A549 (cell line): ENCODE data around the gene TPI1. TPM values are rescaled to one million over a fixed set of nuclear protein-coding genes. Genes with fewer than 3 reads are reported as not detected.

ENCODE experiments used
- ATAC-seq, 2 experiments: fragments of 200-7000 bp in 1 of 2; fragments of >200 bp in 1 of 2; cut with Nextera tagmentation in 1 of 2; cut with Tn5 transposase in 1 of 2; 3 replicates each; pipeline versions ENCODE4 v1.8.0 to v1.9.1; 2018 to 2020; ENCODE audit warnings: mild to moderate bottlenecking in 1 of 2, moderate library complexity in 1 of 2
- CTCF ChIA-PET: fragments of 300-600 bp; sonication (Branson Sonifier 250); formaldehyde crosslinking; extraction: SDS; loops from one replicate; lab custom pipeline; 2021; ENCODE audit warnings: antibody characterized with exemption, inconsistent platforms; lab: Yijun Ruan, JAX
- POLR2A ChIA-PET: fragments of 350-600 bp; formaldehyde crosslinking; extraction: SDS; loops from one replicate; lab custom pipeline; 2021; ENCODE audit warnings: antibody characterized with exemption, inconsistent platforms; lab: Yijun Ruan, JAX
- DNase-seq, 2 experiments: peaks; one replicate each; pipeline versions ENCODE4 v3.0.0 to v3.0.0-alpha.2; 2011 to 2016; ENCODE audit warnings: low read depth in 1 of 2, low spot score in 1 of 2
- FAIRE-seq: peaks from 2 replicates; lab custom pipeline; 2011; peaks lifted over from hg19 to GRCh38; lab: Jason Lieb, UNC
- H3K27ac ChIP-seq, 2 experiments: fragments of >200 bp; sonication (Bioruptor Twin); formaldehyde crosslinking; 3 replicates each; pipeline ENCODE4 v1.5.1; 2016 to 2017
- H3K4me1 ChIP-seq: fragments of >200 bp; sonication (Bioruptor Twin); formaldehyde crosslinking; 3 replicates; pipeline ENCODE4 v1.6.1; 2016
- H3K4me2 ChIP-seq: fragments of >200 bp; sonication (Bioruptor Twin); formaldehyde crosslinking; 3 replicates; pipeline ENCODE4 v1.6.1; 2016
- H3K4me3 ChIP-seq: fragments of >200 bp; sonication (Bioruptor Twin); formaldehyde crosslinking; 3 replicates; pipeline ENCODE4 v1.5.1; 2016
- H3K9me3 ChIP-seq: fragments of >200 bp; sonication (Bioruptor Twin); formaldehyde crosslinking; 3 replicates; pipeline ENCODE4 v1.6.1; 2016
- BCL3 ChIP-seq: fragments of >200 bp; sonication (Bioruptor Twin); formaldehyde crosslinking; IDR thresholded peaks from 3 replicates; pipeline ENCODE4 v1.6.1; 2016
- CEBPB ChIP-seq, 2 experiments: fragments of >200 bp in 1 of 2; sonication (Bioruptor Twin) in 1 of 2; formaldehyde crosslinking in 1 of 2; IDR thresholded peaks; 2 replicates each; pipeline ENCODE4 v1.6.1; 2012 to 2016
- EHMT2 ChIP-seq: fragments of 200-600 bp; sonication (generic); IDR thresholded peaks from 2 replicates; pipeline ENCODE4 v1.6.1; 2016; ENCODE audit warnings: antibody characterized with exemption, low read depth, mild to moderate bottlenecking, moderate library complexity
- ESRRA ChIP-seq: fragments of 150-350 bp; IDR thresholded peaks from 2 replicates; pipeline ENCODE4 v1.6.1; 2014; ENCODE audit warnings: mild to moderate bottlenecking, low read length, borderline replicate concordance
- FOSL2 ChIP-seq, 2 experiments: fragments of 450-650 bp in 1 of 2; fragments of >200 bp in 1 of 2; sonication (Bioruptor Twin) in 1 of 2; formaldehyde crosslinking; IDR thresholded peaks; 2 replicates each; pipeline versions ENCODE4 v1.5.0 to v1.6.1; 2016 to 2020; ENCODE audit warnings: mild to moderate bottlenecking in 1 of 2, moderate library complexity in 1 of 2
- GATA3 ChIP-seq: IDR thresholded peaks from 2 replicates; pipeline ENCODE4 v1.6.1; 2012; ENCODE audit warnings: borderline replicate concordance
- HDAC2 ChIP-seq: fragments of 200-600 bp; sonication (generic); IDR thresholded peaks from 2 replicates; pipeline ENCODE4 v1.6.1; 2016
- HMGXB4 ChIP-seq: fragments of 250-450 bp; sonication (Bioruptor Pico); IDR thresholded peaks from 2 replicates; pipeline ENCODE4 v1.5.0; 2021; ENCODE audit warnings: mild to moderate bottlenecking, moderate library complexity, borderline replicate concordance
- HOXB5 ChIP-seq: fragments of 250-450 bp; sonication (Bioruptor Pico); IDR thresholded peaks from 2 replicates; pipeline ENCODE4 v1.5.0; 2020; ENCODE audit warnings: mild to moderate bottlenecking, moderate library complexity
- JUN ChIP-seq, 2 experiments: fragments of >200 bp; sonication (Bioruptor Twin); formaldehyde crosslinking; IDR thresholded peaks; 2 replicates in 1 of 2; 3 replicates in 1 of 2; pipeline ENCODE4 v1.6.1; 2016 to 2017
- PHF8 ChIP-seq: fragments of 200-600 bp; sonication (generic); IDR thresholded peaks from 2 replicates; pipeline ENCODE4 v1.6.1; 2016; ENCODE audit warnings: low read depth, mild to moderate bottlenecking, antibody characterized with exemption, moderate library complexity, borderline replicate concordance
- POLR2A ChIP-seq: IDR thresholded peaks from 2 replicates; pipeline ENCODE4 v1.6.1; 2012; ENCODE audit warnings: mild to moderate bottlenecking, low read length
- ZC3H11A ChIP-seq: fragments of 450-650 bp; IDR thresholded peaks from 2 replicates; pipeline ENCODE4 v1.6.1; 2014; ENCODE audit warnings: antibody characterized with exemption, mild to moderate bottlenecking
- WGBS: methylation state at CpG from one replicate; pipeline ENCODE4 v1.1.6; 2017; ENCODE audit errors: missing lambda C conversion rate; 5-methylcytosine and 5-hydroxymethylcytosine counted together
- polyA plus RNA-seq, 4 experiments: library from polyadenylated mRNA; depleted of rRNA in 3 of 4; stranded (reverse); fragments of >200 nt; fragmentation: RNase III in 1 of 4; extraction: RNeasy Plus Mini Kit Qiagen cat#74134 plus additional on column Dnase treatment in 1 of 4; gene quantifications; 2 replicates in 3 of 4; 3 replicates in 1 of 4; pipeline ENCODE4 v1.2.3, GENCODE V29; 2011 to 2017
- TF ChIP-seq, protein P1 (sequence below): fragments of 450-650 bp; IDR thresholded peaks from 2 replicates; pipeline ENCODE4 v1.6.1; 2014; ENCODE audit warnings: antibody characterized with exemption
- TF ChIP-seq, protein P2 (sequence below): IDR thresholded peaks from 2 replicates; pipeline ENCODE4 v1.6.1; 2012; ENCODE audit warnings: low read depth, borderline replicate concordance
- TF ChIP-seq, protein P3 (sequence below): IDR thresholded peaks from 2 replicates; pipeline ENCODE4 v1.6.1; 2012

TPI1 gene
- polyA plus RNA-seq, 2 of the 4 experiments (the other 2 are of a cell fraction): 1,293 to 1,913 TPM

- no peak for TF ChIP-seq HMGXB4 (CRISPR knock-in tag)
- Histone ChIP-seq H3K4me1 (peaks cover 11% of the 10 kb centered on the region; the same call in 2 of the 3 replicates), H3K9me3 (no peaks in the 10 kb centered on the region), H3K4me2 (peak overlapping the region; percentile 95), H3K27ac (peak overlapping the region in 1 of 2 experiments; percentile 91; a peak in 3 of 6 replicates), H3K4me3 (no peak overlapping the region)
- CTCF ChIA-PET: interaction anchor here (1.1 to 22.2 kb wide), 5 partner anchors 9 to 34 kb away, joined by 3 to 232 read pairs (median 65); partner anchors contain the start of genes SPSB2 and TPI1
- no peak for DNase-seq
- POLR2A ChIA-PET: interaction anchor here (2.5 kb wide), 1 partner anchor 13 kb away, joined by 10 read pairs; no protein-coding TSS in a partner anchor
- FAIRE-seq: no peak
- ATAC-seq: no peak
- WGBS: 93% methylated on average over 1 of the region's 1 CpG
Measured at GRCh38 chr12:6903722-6904121, 36.4 kb downstream of the TPI1 start.

DNA sequence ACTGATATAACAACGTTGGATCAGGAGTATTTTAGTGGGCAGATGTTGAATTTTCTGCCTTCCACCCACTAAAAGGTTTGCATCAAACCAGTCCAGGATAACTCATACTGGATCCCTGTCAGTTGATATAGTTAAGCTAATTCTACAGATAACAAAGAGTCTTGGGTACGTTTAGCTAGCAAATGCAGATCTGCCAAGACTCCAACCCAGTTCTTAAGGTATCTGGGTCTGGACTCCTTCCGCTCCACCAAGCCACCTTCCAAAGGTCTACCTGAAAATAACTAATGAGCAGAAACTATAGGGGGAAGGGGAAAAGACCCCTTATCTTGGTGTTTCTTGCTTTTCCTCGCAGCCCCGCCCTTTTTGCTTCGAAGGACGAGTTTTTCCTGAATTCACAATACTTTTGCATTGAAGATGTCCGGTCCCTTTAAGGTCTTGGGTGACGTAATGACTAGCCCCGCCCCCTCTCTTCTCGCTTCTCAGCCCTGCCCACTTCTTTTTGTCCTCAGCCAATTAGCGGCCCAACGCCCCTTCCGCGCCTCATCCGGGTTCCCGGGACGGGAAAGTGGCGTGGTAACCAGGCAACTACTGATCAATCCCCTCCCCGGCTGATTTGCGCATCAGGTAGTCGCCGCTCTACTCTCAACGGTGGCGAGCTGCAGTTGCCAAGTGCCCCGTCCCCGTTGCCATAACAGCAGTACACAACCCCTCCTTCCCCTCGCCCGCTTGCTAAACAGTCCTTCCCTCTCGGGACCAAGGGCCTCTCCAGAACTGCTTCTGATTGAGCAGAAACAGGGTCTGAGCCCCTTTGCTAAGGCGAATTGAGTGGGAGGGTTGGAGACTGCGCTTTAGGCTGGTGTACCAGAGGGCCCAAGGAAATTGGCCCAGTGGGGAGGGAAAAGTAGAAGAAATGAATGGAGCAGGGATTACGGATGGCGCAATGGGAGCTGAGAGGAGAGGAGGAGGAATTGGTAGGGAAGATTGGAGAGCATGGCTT lies 37.2 kb downstream of the TPI1 start, which contains the start of gene LRRC23:
Gene LRRC23, plus strand, starts transcription at position 543 of the 997 bp plus-strand sequence. CDS start 812 bp downstream, outside the sequence.
- WGBS: 9% methylated on average over 31 of the region's 34 CpGs
- DNase-seq (peak; percentile 95 to 98), FAIRE-seq (peak; percentile 94)
- H3K27ac ChIP-seq: peak within 1 kb of the TSS; percentile 82 to 91
- peak within 1 kb of the TSS; percentile 95 for H3K4me2 ChIP-seq
- peak within 1 kb of the TSS; percentile 78 for H3K4me3 ChIP-seq
- TF ChIP-seq BCL3: 0 out of 3 replicates have a peak, but pooled peaks have one; percentile 26
- no peak for TF ChIP-seq HDAC2
- TF ChIP-seq JUN (IDR thresholded peaks at IDR 0.05): peak in 1 of 2 experiments; percentile 71; a peak in 1 of 5 replicates
- peak in 1 of 2 experiments; percentile 64; a peak in 2 of 4 replicates for TF ChIP-seq CEBPB (IDR thresholded peaks at IDR 0.05)
- TF ChIP-seq, protein P1, sequence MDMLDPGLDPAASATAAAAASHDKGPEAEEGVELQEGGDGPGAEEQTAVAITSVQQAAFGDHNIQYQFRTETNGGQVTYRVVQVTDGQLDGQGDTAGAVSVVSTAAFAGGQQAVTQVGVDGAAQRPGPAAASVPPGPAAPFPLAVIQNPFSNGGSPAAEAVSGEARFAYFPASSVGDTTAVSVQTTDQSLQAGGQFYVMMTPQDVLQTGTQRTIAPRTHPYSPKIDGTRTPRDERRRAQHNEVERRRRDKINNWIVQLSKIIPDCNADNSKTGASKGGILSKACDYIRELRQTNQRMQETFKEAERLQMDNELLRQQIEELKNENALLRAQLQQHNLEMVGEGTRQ: no peak
- no peak for TF ChIP-seq ZC3H11A
- peak; percentile 54; the same call in 1 of the 2 replicates for TF ChIP-seq PHF8
- TF ChIP-seq, protein P2, sequence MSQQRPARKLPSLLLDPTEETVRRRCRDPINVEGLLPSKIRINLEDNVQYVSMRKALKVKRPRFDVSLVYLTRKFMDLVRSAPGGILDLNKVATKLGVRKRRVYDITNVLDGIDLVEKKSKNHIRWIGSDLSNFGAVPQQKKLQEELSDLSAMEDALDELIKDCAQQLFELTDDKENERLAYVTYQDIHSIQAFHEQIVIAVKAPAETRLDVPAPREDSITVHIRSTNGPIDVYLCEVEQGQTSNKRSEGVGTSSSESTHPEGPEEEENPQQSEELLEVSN: 0 out of 2 replicates have a peak, but pooled peaks have one; percentile 18
- TF ChIP-seq EHMT2: no peak
- no peak for TF ChIP-seq ESRRA
- no peak for TF ChIP-seq FOSL2 (IDR thresholded peaks at IDR 0.05)
- peak; percentile 33; the same call in 1 of the 2 replicates for TF ChIP-seq FOSL2 (CRISPR knock-in tag; IDR thresholded peaks at IDR 0.05)
- TF ChIP-seq, protein P3, sequence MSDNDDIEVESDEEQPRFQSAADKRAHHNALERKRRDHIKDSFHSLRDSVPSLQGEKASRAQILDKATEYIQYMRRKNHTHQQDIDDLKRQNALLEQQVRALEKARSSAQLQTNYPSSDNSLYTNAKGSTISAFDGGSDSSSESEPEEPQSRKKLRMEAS: peak; percentile 29
- no peak for TF ChIP-seq GATA3
- TF ChIP-seq HOXB5 (CRISPR knock-in tag): 0 out of 2 replicates have a peak, but pooled peaks have one; percentile 17
- no peak for TF ChIP-seq HMGXB4 (CRISPR knock-in tag)
- peak; percentile 71 for TF ChIP-seq POLR2A
- TF ChIP-seq, all 56 proteins: peak for 9
- CTCF ChIA-PET: interaction anchor here (1.1 to 22.2 kb wide), 6 partner anchors 10 to 57 kb away, joined by 3 to 232 read pairs (median 36); partner anchors contain the start of genes SPSB2 and TPI1
- POLR2A ChIA-PET: interaction anchor here (0.7 to 2.5 kb wide), 7 partner anchors 10 to 215 kb away, joined by 3 to 10 read pairs (median 5); partner anchors contain the start of genes C12orf57, ENO2, RNU7-1 and SPSB2
- H3K9me3 ChIP-seq: no peaks in the 10 kb centered on the region
- peak; percentile 94 to 97 for ATAC-seq
- H3K4me1 ChIP-seq: peaks cover 11% of the 10 kb centered on the region; the same call in 2 of the 3 replicates
